GM23338 (cell line): ENCODE measurements around the gene NTM.

ENCODE experiments used
- CREB1 ChIP-seq: fragments of 250-450 bp; sonication (Bioruptor Pico); IDR thresholded peaks from 2 replicates; pipeline ENCODE4 v1.5.0; 2020; ENCODE audit warnings: low read depth, mild to moderate bottlenecking, moderate library complexity
- CTCF ChIP-seq, 2 experiments: fragments of 200-600 bp in 1 of 2; sonication (generic) in 1 of 2; conservative IDR thresholded peaks; 2 replicates each; pipeline versions ENCODE4 v1.5.1 to v1.6.1; 2016 to 2017; ENCODE audit warnings: antibody characterized with exemption in 2 of 2, low read depth in 2 of 2, mild to moderate bottlenecking in 2 of 2, moderate library complexity in 1 of 2
- ETS1 ChIP-seq: IDR thresholded peaks from 2 replicates; pipeline ENCODE4 v1.6.1; 2016; ENCODE audit warnings: antibody characterized with exemption
- EZH2 ChIP-seq: fragments of 200-600 bp; sonication (generic); IDR thresholded peaks from one replicate; pipeline ENCODE4 v1.8.0; 2017; ENCODE audit warnings: antibody characterized with exemption, mild to moderate bottlenecking, low read depth; ENCODE audit not compliant: unreplicated experiment
- EZH2phosphoT487 ChIP-seq: fragments of 200-600 bp; sonication (generic); IDR thresholded peaks from one replicate; pipeline ENCODE4 v1.8.1; 2018; ENCODE audit warnings: antibody characterized with exemption; ENCODE audit not compliant: unreplicated experiment
- JUNB ChIP-seq: IDR thresholded peaks from one replicate; pipeline ENCODE4 v1.6.1; 2016; ENCODE audit warnings: antibody characterized with exemption; ENCODE audit not compliant: unreplicated experiment
- POLR2AphosphoS5 ChIP-seq: IDR thresholded peaks from 2 replicates; pipeline ENCODE4 v1.6.1; 2016; ENCODE audit warnings: antibody characterized with exemption, low read depth
- REST ChIP-seq: IDR thresholded peaks from one replicate; pipeline ENCODE4 v1.6.1; 2018; ENCODE audit warnings: antibody characterized with exemption; ENCODE audit not compliant: unreplicated experiment

GRCh38 chr11:131514062-131514461 is 143.6 kb downstream of the NTM start:
- TF ChIP-seq CTCF (conservative IDR thresholded peaks at IDR 0.05; ENCODE audit: low read depth in 2 of 2), result no peak
- TF ChIP-seq EZH2phosphoT487, result no peak
- TF ChIP-seq POLR2AphosphoS5, result no peak
- TF ChIP-seq ETS1, result no peak
- TF ChIP-seq JUNB, result no peak
- no peak for TF ChIP-seq CREB1 (CRISPR knock-in tag)
- TF ChIP-seq REST, result no peak
- TF ChIP-seq EZH2, result no peak
